HG03378 (cell line): ENCODE results near the gene THAP4.
A peak's percentile ranks its signal among the peaks of the same experiment; 100 is the strongest.

Experiments used
- ATAC-seq: cut with Tn5 transposase; IDR thresholded peaks from one replicate; pipeline ENCODE4 v1.9.1; 2021; ENCODE audit warnings: mild to moderate bottlenecking, moderate library complexity; ENCODE audit not compliant: unreplicated experiment

The THAP4 gene

DNA sequence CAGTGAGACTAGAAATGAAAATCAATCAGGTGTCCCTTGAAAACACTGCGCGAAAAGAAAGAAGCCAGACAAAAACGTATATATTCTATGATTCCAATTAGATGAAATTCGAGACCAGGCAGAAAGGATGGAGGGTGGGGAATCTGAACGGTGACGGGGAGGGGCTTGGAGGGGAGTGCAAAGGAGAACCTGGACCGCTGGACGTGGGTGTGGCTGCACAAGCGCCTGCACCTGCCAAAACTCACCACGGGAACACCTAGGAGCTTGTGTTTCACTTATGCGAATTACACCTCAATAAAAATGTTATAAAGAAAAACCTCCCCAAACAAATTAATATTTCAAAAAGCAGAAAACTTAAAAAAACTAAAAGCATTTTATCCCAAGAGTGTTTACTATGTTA is 21.9 kb downstream of the THAP4 start:
- ATAC-seq: no peak

DNA sequence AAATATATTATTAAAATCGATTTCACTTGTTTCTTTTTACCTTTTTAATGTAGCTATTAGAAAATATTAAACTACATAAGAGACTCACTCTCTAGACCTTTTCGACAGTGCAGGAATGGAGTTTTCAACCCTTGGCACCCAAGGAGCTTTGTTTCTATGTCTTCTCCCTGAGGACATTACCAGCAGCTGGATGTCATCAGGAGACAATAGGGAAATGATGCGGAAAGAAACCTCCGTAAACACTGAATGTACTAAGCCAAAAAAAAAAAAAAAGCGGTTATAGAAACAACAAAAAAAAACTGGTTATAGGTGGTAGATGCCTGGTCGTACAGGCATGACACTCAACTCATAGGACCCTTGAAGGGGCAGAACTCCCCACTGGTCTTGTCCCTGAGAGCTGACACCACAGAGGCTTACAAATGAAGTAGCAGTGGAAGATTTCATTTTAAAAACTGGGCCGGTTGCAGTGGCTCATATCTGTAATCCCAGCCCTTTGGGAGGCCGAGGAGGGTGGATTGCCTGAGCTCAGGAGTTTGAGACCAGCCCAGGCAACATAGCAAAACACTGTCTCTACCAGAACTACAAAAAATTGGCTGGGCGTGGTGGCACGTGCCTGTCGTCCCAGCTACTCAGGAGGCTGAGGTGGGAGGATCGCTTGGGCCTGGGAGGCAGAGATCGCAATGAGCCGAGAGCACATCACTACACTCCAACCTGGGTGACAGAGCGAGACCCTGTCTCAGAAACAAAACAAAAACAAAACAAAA is 23.8 kb downstream of the THAP4 start:
- ATAC-seq: no peak

GRCh38 chr2:241612156-241613016 is 24.6 kb downstream of the THAP4 start:
- no peak for ATAC-seq

DNA sequence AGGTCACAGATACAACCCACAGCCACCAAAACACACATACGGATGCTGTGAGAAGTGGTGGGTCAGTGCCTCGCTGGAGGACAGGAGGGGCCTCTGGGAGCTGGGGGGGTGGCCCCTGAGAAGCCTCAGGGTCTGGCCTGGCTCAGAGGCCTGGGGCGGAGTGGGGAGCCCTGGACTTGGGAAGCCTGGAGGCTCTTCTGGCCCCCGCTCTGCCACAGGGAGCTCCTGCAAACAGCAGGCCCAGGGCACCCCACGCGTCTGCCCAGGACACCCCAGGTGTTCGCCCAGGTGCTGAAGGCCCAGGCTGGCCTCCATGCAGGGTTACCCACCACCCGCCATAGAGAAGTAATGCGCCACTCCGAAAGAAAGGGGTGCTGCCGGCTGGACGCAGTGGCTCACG is 25.9 kb downstream of the THAP4 start:
- ATAC-seq: no peak

DNA sequence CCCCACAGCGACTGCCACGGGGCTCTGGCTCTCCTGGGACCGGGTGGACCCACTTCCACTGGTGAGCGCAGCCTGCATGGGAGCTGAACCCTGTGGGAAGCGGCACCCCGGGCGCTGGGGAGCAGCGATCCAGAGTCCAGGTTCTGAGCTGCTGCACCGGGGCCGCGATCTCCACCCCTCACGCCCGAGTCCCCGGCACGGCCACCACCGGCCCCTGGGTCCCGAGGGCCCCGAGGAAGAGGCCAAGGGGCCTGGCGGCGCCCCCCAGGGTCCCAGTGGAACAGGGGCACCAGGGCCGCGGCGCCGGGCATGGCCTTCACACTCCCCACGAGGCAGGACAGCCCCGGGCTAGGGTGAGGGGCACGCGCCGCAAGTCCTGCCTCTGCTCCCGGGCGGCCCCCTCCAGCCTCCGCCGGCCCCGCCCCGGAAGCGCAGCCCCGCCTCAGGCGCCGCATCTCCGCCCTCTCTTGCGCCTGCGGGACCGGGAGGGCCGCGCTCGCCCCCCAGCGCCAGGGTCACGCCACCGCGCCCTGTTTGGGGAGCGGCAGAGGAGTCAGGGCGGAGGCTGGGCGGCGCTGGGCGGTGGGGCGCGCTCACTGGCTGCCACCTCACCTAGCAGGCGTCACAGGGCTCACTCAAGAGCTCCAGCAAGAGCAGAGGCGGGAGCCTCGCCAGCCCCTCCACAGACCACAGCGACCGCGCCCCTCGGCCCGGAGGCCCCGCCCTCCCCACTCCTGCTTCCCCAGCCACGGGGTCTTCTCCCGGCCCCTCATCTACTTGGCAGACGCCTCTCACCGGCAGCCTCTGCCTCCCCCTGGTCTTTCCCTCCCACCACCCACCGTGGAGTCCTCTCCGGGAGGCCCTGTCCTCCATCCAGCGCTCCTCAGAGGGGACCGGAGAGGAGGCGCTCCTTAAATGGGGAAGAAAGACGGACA is 26.8 kb downstream of the THAP4 start:
- ATAC-seq: peak; percentile 69

- no peak for ATAC-seq
Observed at GRCh38 chr2:241608881-241609280, 28.1 kb downstream of the THAP4 start.

DNA sequence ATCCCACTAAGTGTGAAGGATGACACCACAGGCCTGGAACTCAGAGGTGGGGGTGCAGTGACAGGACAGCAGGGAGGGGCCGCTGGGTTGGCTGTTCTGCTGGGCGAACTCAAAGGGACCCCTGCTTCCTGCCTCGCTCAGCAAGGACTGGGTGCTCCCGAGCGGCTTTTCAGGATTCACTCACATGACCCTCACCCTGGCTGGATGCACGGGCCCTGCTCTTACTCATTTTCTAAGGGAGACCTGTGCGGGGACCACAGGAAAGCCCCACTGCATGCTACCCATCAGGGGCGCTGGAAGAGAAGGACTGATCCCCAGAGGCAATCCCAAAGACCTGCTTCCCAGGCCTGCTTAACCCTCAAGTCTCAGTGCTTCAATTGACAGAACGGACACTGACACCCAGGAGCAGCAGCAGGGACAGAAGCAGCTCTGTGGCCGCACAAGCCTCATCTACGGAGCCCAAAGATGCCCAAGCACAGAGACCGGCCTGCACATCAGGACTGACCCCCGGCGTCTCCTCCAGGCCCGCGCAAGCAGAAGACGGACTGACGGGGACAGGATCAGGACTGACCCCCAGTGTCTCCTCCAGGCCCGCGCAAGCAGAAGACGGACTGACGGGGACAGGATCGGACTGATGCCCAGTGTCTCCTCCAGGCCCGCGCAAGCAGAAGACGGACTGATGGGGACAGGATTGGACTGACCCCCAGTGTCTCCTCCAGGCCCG is 29.6 kb downstream of the THAP4 start:
- ATAC-seq: no peak

GRCh38 chr2:241606186-241606585 is 30.8 kb downstream of the THAP4 start:
- no peak for ATAC-seq

DNA sequence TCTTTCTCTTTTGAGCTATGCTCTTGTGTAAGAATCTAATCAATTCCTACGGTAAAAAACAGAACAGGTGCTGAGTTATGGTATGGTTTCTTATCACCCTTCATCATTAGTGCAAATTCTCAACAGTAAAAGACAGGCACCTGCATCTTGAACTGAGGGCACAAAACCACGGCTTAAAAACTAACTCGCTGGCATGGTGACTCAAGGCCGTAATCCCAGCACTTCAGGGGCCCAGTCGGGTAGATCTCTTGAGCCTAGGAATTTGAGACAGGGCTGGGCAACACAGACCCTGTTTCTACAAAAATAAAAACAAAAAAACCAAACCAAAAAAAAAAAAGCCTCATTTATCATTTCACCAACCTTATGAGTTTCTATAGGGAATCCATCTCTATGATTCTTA is 33.3 kb downstream of the THAP4 start:
- no peak for ATAC-seq

GRCh38 chr2:241602720-241603119 is 34.2 kb downstream of the THAP4 start:
- ATAC-seq: no peak

DNA sequence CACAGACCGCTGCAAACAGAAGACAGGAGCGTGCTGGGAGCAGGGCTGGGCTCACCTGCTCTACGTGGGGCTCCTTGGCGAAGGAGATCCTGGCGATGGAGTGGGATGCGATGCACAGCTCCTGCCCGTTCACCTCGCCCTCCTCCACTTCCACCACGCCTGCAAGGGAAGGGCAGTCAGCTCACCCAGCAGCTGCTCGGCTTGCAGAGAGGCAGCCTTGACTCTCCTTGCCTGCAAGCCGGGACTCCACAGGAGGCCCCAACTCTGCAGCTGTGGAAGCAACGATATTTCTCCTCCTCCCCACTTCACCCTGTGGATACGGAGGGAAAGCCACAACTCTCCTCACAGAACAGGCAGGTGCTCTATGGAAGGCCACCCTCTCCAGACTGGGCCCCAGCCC is 35.1 kb downstream of the THAP4 start:
- no peak for ATAC-seq

DNA sequence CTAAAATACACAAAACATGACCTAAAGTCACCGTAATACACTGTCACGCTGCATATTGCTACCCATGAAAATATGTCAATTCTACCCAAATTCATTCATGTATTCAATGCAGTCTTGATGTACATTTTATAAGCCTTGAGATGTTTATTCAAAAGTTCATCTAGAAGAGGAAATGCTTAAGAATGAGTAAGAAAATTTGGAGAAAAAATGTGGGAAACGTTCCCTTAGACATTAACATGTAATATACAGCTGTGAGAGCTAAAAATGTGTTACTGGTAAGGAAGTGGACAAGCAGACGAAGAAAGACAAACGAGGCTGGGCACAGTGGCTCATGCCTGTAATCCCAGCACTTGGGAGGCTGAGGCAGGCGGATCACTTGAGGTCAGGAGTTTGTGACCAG is 37.3 kb downstream of the THAP4 start:
- ATAC-seq: no peak

- ATAC-seq: no peak
Observed at GRCh38 chr2:241598487-241598886, 38.5 kb downstream of the THAP4 start.

GRCh38 chr2:241598061-241598460 is 38.9 kb downstream of the THAP4 start:
- ATAC-seq: no peak

GRCh38 chr2:241597561-241597960 is 39.4 kb downstream of the THAP4 start:
- no peak for ATAC-seq

GRCh38 chr2:241595600-241596140 is 41.3 kb downstream of the THAP4 start:
- ATAC-seq: no peak

- no peak for ATAC-seq
Observed at GRCh38 chr2:241593271-241593670, 43.7 kb downstream of the THAP4 start.

- no peak for ATAC-seq
Observed at GRCh38 chr2:241592126-241592845, 44.7 kb downstream of the THAP4 start.
